ENCODE measurements around the gene RAB3C.
A peak's percentile ranks its signal among the peaks of the same experiment; 100 is the strongest.
"Not testable (repeated sequence)": the region's sequence is repeated elsewhere in the genome, so short reads cannot be mapped to it uniquely, and the experiment has no call there.

The RAB3C gene, protein sequence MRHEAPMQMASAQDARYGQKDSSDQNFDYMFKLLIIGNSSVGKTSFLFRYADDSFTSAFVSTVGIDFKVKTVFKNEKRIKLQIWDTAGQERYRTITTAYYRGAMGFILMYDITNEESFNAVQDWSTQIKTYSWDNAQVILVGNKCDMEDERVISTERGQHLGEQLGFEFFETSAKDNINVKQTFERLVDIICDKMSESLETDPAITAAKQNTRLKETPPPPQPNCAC

DNA sequence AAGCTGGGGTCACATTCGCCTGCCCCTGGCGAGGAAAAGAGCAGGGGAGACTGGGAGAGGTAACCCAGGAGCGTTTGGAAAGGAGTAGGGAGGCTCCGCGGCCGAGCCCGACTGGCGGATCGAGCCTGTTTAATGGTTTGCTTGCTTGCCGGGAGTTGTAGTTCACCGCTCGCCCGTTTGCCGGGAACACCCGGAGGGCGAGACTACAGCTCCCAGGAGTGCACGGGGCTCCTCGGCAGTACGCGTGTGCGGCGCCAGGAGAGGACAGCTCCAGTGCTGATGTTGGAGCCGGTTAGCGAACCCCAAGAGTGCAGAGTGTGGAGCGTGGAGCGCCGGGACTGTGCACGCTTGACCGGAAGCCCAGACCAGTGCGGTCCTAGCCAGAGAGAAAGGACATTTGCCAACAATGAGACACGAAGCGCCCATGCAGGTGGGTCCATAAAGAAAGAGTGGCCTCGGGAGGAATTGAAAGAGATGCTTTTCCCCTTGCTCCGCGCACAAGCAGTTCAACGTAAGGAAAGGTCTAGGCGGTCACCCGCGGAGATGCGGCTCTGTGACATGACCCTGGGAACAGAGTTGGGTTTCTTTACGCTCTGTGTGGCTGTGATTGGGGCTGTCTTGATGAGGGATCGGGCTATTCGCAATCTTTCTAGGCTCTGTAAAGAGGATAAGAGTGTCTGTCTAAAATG is at the start of gene RAB3C:
Gene RAB3C, plus strand, starts transcription at position 273 of the 689 bp plus-strand sequence. Its CDS starts 134 bp downstream, at position 407.
- DNase-seq, result peak; percentile 94
- in situ Hi-C loops (cut with MboI; ENCODE audit: low pct_unique_long_range_greater_than_20kb, low sequenced_read_pairs), result no loop called here

DNA sequence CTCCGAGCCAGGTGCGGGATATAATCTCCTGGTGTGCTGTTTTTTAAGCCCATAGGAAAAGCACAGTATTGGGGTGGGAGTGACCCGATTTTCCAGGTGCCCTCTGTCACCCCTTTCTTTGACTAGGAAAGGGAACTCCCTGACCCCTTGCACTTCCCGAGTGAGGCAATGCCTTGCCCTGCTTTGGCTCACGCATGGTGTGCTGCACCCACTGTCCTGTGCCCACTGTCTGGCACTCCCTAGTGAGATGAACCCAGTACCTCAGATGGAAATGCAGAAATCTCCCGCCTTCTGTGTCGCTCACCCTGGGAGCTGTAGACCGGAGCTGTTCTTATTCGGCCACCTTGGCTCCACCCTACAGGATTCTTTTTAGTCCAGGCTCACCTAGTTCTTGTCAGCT is 40.9 kb upstream of the RAB3C start:
- DNase-seq; in situ Hi-C loops (cut with MboI; ENCODE audit: low pct_unique_long_range_greater_than_20kb, low sequenced_read_pairs): not testable (repeated sequence)

DNA sequence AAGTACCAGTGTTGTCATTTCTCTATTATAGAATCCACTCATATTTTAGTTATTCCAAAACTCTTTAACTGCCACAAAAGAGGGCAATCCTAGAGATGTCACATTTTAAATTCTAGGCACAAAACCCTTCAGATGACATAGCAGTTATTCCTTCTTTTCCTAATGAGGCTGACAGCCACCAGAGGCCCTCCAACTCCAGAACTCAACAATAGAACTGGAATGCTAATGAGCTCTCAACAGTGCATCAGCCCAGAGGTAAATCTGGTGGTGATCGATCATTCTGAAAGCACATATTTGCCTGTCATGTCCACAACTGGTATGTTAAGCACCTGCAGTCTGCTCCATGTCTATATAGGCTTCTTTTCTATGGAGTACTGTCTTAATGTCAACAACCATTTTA is 40.2 kb upstream of the RAB3C start:
- in situ Hi-C loops (cut with MboI; ENCODE audit: low pct_unique_long_range_greater_than_20kb, low sequenced_read_pairs), result no loop called here

DNA sequence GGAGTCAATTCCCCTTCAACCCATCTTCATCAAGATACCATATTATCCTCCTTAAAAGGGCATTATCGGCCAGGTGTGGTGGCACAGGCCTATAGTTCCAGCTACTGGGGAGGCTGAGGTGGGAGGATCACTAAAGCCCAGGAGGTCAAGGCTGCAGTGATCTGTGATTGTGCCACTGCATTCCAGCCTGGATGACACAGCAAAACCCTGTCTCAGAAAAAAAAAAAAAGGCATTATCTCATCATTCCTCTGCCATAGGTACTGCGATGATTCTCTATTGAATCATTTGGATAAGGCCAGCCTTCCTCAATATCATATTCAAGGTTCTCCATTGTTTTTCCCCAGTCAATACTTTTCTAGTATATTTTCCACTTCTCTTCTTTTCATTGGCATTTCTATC is 39.2 kb upstream of the RAB3C start:
- DNase-seq, result no peak
- in situ Hi-C loops (cut with MboI; ENCODE audit: low pct_unique_long_range_greater_than_20kb, low sequenced_read_pairs), result no loop called here

More for the DNA sequence above, 40.2 kb upstream of the RAB3C start:
- DNase-seq, result no peak

DNA sequence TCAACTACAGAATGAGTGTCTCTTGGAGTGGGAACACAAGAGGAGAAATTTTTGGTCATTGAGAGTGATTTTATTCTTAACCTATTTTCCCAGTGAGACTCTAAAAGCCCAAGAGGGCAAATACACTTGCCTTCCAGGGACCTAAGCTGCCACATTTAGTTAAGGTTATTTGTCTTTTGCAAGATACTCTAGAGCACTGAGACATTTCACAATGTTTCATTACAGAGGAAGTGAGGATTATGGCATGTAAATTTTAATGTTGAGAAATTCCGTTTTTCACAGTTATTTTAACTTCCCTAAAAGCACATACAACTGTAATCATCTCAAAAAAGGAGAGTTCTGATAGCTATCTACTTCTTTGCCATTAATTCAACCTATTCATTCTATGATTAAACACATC is 38.7 kb upstream of the RAB3C start:
- in situ Hi-C loops (cut with MboI; ENCODE audit: low pct_unique_long_range_greater_than_20kb, low sequenced_read_pairs), result no loop called here

DNA sequence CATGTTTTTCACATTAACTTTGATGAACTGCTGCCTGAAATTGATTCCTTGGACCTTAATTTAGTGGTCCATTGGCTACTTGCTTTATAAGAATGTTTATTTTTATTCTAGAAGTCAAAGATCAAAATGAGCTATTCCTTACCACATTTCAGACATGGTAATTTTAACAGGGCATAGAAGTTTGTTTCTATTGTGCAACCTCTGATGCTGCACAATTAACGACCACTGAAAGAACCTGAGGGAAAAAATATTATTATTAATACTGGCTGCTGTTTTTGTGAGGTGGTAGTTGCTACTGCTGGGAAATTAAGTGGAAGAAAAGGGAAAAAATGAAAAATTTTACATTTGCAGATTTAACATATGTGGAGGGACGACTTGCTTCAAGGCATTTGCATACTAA is 37.9 kb upstream of the RAB3C start:
- in situ Hi-C loops (cut with MboI; ENCODE audit: low pct_unique_long_range_greater_than_20kb, low sequenced_read_pairs), result no loop called here
- DNase-seq, result no peak

More for the DNA sequence above, 38.7 kb upstream of the RAB3C start:
- DNase-seq, result peak; percentile 88

DNA sequence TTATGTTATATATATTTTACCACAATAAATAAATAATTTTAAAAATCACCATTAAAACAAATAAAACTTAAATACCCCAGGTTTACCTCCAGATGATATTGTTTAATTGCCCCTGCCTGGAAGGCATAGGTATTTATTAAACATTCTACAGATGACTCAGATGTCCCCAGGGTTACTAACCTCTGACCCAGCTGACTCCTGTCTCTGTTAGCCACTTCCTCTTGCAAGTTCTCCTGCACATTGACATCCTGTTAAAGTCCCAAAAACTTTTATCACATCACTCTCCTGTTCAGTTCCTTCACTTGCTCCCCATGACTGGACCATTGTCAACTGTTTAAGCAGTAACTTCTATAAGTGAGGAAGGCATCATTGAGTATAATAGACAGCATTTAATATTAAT is 37.0 kb upstream of the RAB3C start:
- in situ Hi-C loops (cut with MboI; ENCODE audit: low pct_unique_long_range_greater_than_20kb, low sequenced_read_pairs), result no loop called here
- peak; percentile 63 for DNase-seq

DNA sequence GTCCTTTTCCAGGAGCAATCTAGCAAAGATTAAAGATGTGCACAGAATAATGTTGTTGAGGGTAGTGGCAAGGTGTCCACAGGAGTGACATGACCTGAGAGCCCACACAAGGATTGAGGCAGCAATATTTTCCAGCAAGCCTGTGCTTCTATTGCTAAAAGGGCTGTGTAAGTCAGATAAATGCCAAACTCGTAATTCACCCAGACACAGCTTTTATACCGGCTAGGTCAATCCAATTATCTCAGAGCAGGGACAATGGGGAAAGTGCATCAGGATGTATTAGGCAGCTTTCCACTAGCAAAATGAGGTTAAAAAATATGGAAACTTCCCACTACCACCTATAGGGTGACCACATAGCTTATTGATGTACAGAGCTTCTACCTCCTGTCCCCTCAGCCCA is 34.8 kb upstream of the RAB3C start:
- no peak for DNase-seq
- in situ Hi-C loops (cut with MboI; ENCODE audit: low pct_unique_long_range_greater_than_20kb, low sequenced_read_pairs), result no loop called here

DNA sequence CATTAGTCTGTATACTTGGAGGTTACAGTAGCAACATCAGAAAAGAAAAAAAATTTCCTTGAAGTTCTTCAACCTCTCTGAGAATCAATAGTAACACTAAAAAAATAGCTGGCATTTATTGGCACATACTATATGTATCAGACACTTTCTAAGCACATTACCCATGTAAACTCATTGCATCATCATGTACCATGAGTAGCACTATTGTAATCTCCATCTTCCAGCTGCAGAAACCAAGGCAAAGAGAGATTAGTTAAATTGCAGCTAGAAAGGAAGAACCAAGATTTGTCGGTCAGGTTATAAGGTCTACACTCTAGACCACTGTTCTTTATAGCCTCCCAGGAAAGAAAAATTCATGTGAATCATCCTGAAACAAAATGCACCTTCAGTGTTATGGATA is 31.4 kb upstream of the RAB3C start:
- DNase-seq, result no peak
- in situ Hi-C loops (cut with MboI; ENCODE audit: low pct_unique_long_range_greater_than_20kb, low sequenced_read_pairs), result no loop called here

DNA sequence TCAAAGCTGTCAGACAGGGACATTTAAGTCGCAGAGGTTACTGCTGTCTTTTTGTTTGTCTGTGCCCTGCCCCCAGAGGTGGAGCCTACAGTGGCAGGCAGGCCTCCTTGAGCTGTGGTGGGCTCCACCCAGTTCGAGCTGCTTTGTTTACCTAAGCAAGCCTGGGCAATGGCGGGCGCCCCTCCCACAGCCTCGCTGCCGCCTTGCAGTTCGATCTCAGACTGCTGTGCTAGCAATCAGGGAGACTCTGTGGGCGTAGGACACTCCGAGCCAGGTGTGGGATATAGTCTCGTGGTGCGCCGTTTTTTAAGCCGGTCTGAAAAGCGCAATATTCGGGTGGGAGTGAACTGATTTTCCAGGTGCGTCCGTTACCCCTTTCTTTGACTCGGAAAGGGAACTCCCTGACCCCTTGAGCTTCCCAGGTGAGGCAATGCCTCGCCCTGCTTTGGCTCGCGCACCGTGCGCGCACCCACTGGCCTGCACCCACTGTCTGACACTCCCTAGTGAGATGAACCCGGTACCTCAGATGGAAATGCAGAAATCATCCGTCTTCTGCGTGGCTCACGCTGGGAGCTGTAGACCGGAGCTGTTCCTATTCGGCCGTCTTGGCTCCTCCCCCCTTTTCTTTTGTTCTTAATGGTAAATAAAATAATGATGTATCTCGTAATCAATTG is 25.1 kb upstream of the RAB3C start:
- not testable (repeated sequence) for DNase-seq

DNA sequence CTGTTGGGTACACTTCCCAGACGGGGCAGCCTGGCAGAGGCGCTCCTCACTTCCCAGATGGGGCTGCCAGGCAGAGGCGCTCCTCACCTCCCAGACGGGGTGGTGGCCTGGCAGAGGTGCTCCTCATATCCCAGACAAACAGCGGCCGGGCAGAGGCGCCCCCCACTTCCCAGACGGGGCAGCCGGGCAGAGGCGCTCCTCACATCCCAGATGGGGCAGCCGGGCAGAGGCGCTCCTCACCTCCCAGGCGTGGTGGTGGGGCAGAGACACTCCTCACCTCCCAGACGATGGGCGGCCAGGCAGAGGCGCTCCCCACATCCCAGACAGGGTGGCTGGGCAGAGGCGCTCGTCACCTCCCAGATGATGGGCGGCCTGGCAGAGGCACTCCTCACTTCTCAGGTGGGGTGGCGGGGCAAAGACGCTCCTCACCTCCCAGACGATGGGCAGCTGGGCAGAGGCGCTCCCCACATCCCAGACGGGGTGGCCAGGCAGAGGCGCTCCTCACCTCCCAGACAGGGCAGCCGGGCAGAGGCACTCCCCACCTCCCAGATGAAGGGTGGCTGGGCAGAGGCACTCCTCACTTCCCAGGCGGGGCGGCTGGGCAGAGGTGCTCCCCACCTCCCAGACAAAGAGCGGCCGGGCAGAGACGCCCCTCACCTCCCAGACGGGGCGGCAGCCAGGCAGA is 19.7 kb upstream of the RAB3C start:
- DNase-seq; in situ Hi-C loops (cut with MboI; ENCODE audit: low pct_unique_long_range_greater_than_20kb, low sequenced_read_pairs): not testable (repeated sequence)

More for the DNA sequence above, 25.1 kb upstream of the RAB3C start:
- in situ Hi-C loops (cut with MboI; ENCODE audit: low pct_unique_long_range_greater_than_20kb, low sequenced_read_pairs), result not testable (repeated sequence)

DNA sequence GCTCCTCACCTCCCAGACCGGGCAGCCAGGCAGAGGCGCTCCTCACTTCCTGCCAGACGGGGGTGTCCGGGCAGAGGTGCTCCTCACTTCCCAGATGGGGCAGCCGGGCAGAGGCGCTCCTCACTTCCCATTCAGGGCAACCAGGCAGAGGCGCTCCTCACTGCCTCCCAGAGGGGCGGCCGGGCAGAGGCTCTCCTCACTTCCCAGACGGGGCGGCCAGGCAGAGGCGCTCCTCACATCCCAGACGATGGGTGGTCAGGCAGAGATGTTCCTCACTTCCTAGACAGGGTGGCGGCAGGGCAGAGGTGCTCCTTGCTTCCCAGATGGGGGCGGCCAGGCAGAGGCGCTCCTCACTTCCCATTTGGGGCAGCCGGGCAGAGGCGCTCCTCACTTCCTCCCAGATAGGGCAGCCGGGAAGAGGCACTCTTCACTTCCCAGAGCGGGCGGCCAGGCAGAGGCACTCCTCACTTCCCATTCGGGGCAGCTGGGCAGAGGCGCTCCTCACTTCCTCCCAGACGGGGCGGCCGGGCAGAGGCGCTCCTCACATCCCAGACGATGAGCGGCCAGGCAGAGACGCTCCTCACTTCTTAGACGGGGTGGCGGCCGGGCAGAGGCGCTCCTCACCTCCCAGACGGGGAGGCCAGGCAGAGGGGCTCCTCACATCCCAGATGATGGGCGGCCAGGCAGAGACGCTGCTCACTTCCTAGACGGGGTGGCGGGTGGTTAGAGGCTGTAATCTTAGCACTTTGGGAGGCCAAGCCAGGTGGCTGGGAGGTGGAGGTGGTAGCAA is 18.6 kb upstream of the RAB3C start:
- in situ Hi-C loops (cut with MboI; ENCODE audit: low pct_unique_long_range_greater_than_20kb, low sequenced_read_pairs), result not testable (repeated sequence)

DNA sequence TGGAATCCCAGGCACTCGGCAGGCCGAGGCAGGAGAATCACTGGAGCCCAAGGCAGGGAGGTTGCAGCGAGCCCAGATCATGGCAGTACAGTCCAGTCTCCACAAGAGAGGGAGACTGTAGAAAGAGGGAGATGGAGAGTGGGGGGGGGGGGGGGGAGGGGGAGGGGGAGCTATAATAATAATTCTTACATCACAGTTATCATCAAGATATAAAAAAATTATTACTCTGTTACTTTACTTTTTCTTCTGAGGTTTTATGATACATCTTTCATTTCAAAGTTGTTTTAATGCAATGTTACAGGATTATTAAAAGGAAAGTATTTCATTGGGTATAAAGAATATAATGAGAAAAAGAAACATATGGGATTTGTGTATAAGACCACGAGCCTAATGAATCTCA is 17.8 kb upstream of the RAB3C start:
- no peak for DNase-seq
- in situ Hi-C loops (cut with MboI; ENCODE audit: low pct_unique_long_range_greater_than_20kb, low sequenced_read_pairs), result no loop called here

More for the DNA sequence above, 18.6 kb upstream of the RAB3C start:
- not testable (repeated sequence) for DNase-seq

DNA sequence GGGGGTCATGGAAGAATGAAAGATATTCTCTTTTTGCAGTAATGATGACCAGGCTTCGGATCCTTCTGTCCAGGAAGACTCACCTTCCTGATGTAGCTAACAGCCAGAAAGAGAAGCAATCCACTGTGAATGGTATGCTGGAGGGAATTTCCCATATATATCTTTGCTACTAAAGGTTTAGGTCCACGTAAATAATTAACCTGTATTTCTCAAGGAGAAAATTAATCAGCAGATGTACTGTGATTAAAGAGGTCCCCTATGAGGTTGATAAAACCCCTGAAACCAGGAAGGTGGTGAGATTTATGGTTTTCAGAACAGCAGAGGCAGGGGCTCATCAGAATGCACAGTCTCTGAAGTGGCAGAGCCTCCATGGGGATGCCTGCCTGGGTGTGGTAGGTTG is 11.4 kb upstream of the RAB3C start:
- no peak for DNase-seq
- in situ Hi-C loops (cut with MboI; ENCODE audit: low pct_unique_long_range_greater_than_20kb, low sequenced_read_pairs), result no loop called here

DNA sequence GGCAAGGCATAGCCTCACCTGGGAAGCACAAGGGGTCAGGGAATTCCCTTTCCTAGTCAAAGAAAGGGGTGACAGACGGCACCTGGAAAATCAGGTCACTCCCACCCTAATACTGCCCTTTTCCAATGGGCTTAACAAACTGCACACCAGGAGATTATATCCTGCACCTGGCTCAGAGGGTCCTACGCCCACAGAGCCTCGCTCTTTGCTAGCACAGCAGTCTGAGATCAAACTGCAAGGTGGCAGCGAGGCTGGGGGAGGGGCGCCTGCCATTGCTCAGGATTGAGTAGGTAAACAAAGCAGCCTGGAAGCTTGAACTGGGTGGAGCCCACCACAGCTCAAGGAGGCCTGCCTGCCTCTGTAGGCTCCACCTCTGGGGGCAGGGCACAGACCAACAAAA is 9.9 kb upstream of the RAB3C start:
- DNase-seq; in situ Hi-C loops (cut with MboI; ENCODE audit: low pct_unique_long_range_greater_than_20kb, low sequenced_read_pairs): not testable (repeated sequence)

DNA sequence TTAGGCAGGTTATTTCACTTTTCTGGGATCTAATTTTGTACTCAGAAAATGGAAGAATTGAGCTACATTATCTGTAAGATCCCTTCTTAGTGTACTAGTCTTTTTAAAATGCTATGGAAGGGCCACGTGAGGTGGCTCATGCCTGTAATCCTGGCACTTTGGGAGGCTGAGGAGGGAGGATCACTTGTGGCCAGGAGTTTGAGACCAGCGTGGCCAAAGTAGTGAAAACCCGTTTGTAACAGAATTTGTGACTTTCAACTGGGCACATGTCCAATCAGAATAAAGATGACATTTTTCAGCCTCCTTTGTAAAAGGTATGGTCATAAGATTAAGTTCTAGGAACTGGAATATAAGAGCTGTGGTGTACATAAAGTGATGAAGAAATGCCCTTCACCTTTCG is 3.1 kb upstream of the RAB3C start:
- DNase-seq, result no peak
- in situ Hi-C loops (cut with MboI; ENCODE audit: low pct_unique_long_range_greater_than_20kb, low sequenced_read_pairs), result no loop called here

DNA sequence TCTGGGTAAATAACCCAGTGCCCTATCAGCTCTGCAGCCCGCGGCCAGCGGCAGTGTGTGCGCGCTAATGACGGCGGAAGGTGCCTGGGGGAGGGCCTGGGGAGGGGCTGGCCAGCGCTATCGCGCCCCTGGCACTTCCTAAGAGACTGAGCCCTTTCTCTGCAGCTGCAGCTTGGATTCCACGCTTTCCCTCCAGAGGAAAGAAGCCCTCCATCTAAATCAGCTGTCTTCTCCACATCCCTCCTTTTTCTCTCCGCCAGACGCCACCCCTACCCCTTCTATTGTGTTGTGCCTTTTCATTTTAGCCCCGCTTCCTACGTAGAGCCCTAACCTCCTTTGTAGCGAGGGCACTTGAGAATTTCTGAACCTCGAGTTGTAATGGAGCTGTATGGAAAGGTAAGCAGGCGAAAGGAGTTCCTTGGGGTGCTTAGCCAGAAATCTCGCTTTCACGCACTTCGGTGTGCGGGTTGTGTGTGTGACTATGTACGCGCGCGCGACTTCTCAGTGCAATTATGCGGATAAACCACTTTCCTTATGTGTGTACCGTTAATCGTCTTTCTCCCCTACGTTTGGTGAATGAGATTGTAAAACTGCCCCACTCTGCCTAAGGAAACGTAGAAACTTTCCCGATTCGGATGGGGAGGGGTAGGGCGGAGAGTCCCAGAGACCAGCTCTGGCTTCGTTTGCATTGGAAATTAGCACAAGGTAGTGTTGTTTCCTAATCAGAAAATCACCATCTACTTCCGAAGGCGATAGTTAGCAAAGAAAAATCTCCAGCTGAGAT is 664 bp upstream of the RAB3C start:
- DNase-seq, result peak; percentile 58
- in situ Hi-C loops (cut with MboI; ENCODE audit: low pct_unique_long_range_greater_than_20kb, low sequenced_read_pairs), result no loop called here

DNA sequence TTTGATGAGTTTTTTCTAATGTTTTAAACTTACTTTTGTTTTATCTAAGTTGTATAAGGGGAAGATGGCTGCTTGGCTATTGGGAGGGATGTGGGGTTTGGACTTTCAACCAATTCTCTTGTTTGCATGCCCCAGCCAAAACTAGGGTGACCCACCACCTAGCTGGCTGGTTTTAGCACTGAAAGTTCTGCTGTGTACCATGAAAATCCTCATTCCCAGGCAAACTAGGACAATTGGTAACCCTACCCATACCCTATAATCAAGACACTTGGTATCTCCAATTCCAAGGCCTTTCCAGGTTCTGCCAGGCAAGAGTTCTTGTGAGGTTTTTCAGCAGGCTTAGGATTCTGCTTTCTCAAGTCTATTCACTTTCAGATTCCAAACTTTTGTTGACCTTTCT is 13.1 kb downstream of the RAB3C start:
- DNase-seq, result no peak
- in situ Hi-C loops (cut with MboI; ENCODE audit: low pct_unique_long_range_greater_than_20kb, low sequenced_read_pairs), result no loop called here

All from KBM-7 (cell line).